Astrocyte of the cerebellum (primary cell): ENCODE results near the gene TFDP2.

Experiments
- DNase-seq: peaks from one replicate; pipeline ENCODE4 v3.0.0-alpha.2; 2011; ENCODE audit warnings: low read depth
- H3K4me3 ChIP-seq: 2 replicates; pipeline ENCODE4 v1.5.1; 2011; ENCODE audit warnings: mild to moderate bottlenecking, low read depth, low read length, moderate library complexity
- CTCF ChIP-seq: IDR thresholded peaks from 2 replicates; pipeline ENCODE4 v1.5.1; 2012; ENCODE audit warnings: low read length, low read depth, moderate library complexity, mild to moderate bottlenecking; ENCODE audit errors: missing control alignments
- in situ Hi-C: cut with HindIII; loops from 2 replicates; pipeline ENCODE4 v1.10.0; 2017; ENCODE audit warnings: low sequenced_read_pairs

TFDP2 gene

GRCh38 chr3:142003291-142003690 lies 146.1 kb downstream of the TFDP2 start:
- TF ChIP-seq CTCF = no peak
- in situ Hi-C loops = no loop called here
- DNase-seq = no peak
- no peak overlapping the region for H3K4me3 ChIP-seq

GRCh38 chr3:142000325-142000870 lies 148.9 kb downstream of the TFDP2 start:
- in situ Hi-C loops = no loop called here
- no peak for TF ChIP-seq CTCF
- DNase-seq = no peak
- no peak overlapping the region for H3K4me3 ChIP-seq

GRCh38 chr3:141998669-141999290 lies 150.6 kb downstream of the TFDP2 start:
- in situ Hi-C loops = no loop called here
- H3K4me3 ChIP-seq = no peak overlapping the region
- peak; percentile 18 for TF ChIP-seq CTCF
- peak; percentile 20 for DNase-seq

- DNase-seq = no peak
- in situ Hi-C loops = no loop called here
- no peak overlapping the region for H3K4me3 ChIP-seq
- TF ChIP-seq CTCF = no peak
Measured at GRCh38 chr3:141996437-141996836, 152.9 kb downstream of the TFDP2 start.

- DNase-seq = no peak
- no peak overlapping the region for H3K4me3 ChIP-seq
- no peak for TF ChIP-seq CTCF
- in situ Hi-C loops = no loop called here
Measured at GRCh38 chr3:141994856-141995255, 154.5 kb downstream of the TFDP2 start.

GRCh38 chr3:141992512-141992911 lies 156.8 kb downstream of the TFDP2 start:
- no peak overlapping the region for H3K4me3 ChIP-seq
- no peak for TF ChIP-seq CTCF
- no peak for DNase-seq
- in situ Hi-C loops = no loop called here
